Measurements from ENCODE around the gene RNPEPL1. TPM values are rescaled to one million over a fixed set of nuclear protein-coding genes. Genes with fewer than 3 reads are reported as not detected.

Gene RNPEPL1
- total RNA-seq, 1 experiment from 2014 or later, result 101 TPM

DNA sequence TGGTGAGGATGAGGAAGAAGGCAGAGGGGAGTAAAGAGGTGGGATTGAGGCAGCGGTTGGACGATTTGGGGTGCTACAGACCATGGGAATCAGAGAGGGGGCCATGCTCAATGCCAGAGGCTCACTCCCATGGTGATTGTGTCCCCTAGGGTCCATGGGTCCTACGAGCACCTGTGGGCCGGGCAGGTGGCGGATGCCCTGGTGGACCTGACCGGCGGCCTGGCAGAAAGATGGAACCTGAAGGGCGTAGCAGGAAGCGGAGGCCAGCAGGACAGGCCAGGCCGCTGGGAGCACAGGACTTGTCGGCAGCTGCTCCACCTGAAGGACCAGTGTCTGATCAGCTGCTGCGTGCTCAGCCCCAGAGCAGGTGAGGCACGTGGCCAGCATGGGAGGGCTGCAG is 23.5 kb downstream of the RNPEPL1 start:
- Histone ChIP-seq H2AFZ (no peak overlapping the region), H3K27ac (no peak overlapping the region), H3K79me2 (ENCODE audit: low read depth) (peaks cover 33% of the 10 kb centered on the region), H4K20me1 (ENCODE audit: insufficient read depth) (peaks cover 34% of the 10 kb centered on the region), H3K27me3 (ENCODE audit: insufficient read depth, low read depth) (no peaks in the 10 kb centered on the region), H3K4me2 (no peak overlapping the region), H3K4me1 (replicated peaks; ENCODE audit: insufficient read depth) (peaks cover 14% of the 10 kb centered on the region), H3K9me3 (ENCODE audit: insufficient read depth, low read depth) (no peaks in the 10 kb centered on the region), H3K9me2 (ENCODE audit: insufficient read depth) (no peaks in the 10 kb centered on the region), H3F3A (ENCODE audit: insufficient read depth, low read depth) (peaks cover 8% of the 10 kb centered on the region; the same call in 1 of the 2 replicates), H3K4me3 (no peak overlapping the region), H3K36me3 (ENCODE audit: low read depth) (no peaks in the 10 kb centered on the region)
- DNase-seq, result no peak
- intact Hi-C loops (cut with micrococcal nuclease; ENCODE audit: unreplicated experiment), result no loop called here
- BruUV-seq (replicated peaks), result no TSS peak
- ChIA-PET POLR2A (ENCODE audit: unreplicated experiment) (no interaction called here), CTCF (no interaction called here)
- TF ChIP-seq EZH2 (IDR thresholded peaks at IDR 0.05; ENCODE audit: low read depth), result no peak
- TF ChIP-seq, protein P1, sequence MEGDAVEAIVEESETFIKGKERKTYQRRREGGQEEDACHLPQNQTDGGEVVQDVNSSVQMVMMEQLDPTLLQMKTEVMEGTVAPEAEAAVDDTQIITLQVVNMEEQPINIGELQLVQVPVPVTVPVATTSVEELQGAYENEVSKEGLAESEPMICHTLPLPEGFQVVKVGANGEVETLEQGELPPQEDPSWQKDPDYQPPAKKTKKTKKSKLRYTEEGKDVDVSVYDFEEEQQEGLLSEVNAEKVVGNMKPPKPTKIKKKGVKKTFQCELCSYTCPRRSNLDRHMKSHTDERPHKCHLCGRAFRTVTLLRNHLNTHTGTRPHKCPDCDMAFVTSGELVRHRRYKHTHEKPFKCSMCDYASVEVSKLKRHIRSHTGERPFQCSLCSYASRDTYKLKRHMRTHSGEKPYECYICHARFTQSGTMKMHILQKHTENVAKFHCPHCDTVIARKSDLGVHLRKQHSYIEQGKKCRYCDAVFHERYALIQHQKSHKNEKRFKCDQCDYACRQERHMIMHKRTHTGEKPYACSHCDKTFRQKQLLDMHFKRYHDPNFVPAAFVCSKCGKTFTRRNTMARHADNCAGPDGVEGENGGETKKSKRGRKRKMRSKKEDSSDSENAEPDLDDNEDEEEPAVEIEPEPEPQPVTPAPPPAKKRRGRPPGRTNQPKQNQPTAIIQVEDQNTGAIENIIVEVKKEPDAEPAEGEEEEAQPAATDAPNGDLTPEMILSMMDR (conservative IDR thresholded peaks at IDR 0.05), result no peak

DNA sequence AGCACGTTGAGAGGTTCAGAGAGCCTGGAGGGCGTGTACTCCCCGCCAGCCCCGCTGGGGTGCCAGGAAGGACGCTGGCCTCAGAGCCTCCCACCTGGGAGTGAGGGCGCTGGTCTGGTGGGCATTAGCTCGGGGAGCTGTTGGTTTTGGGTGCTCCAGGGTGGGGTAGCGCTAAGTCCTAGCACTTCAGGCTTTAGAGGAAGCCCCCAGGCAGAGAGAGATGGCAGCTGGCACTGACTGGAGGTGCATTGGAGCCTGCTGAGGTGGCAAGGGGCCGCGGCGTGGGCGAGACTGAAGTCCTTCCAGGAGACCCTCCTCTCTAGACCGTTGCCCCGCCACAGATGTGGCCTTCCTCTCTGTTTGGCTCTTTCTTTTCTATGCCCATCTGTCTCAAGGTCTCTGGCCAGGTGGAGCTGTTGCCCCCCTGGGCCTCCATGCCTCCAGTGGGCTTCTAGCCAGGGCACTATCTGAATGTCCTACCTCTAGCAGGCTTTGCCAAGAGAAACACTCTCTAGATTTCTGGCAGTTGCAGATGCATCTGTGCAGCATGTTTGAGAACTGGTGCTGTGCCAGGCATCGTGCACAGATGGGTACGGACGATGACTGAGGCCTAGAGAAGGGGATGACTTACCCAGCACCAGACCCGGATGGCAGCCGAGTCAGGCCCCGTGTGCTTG is 24.9 kb downstream of the RNPEPL1 start:
- Histone ChIP-seq H3F3A (ENCODE audit: insufficient read depth, low read depth) (no peaks in the 10 kb centered on the region), H3K27me3 (ENCODE audit: insufficient read depth, low read depth) (no peaks in the 10 kb centered on the region), H4K20me1 (ENCODE audit: insufficient read depth) (peaks cover 26% of the 10 kb centered on the region), H3K4me2 (no peak overlapping the region), H3K27ac (no peak overlapping the region), H3K9me2 (ENCODE audit: insufficient read depth) (no peaks in the 10 kb centered on the region), H3K79me2 (ENCODE audit: low read depth) (peaks cover 20% of the 10 kb centered on the region), H3K36me3 (ENCODE audit: low read depth) (0 out of 2 replicates have a peak, but pooled peaks cover 3% of the 10 kb centered on the region), H3K9me3 (ENCODE audit: insufficient read depth, low read depth) (no peaks in the 10 kb centered on the region), H3K4me1 (replicated peaks; ENCODE audit: insufficient read depth) (peaks cover 5% of the 10 kb centered on the region), H2AFZ (no peak overlapping the region), H3K4me3 (no peak overlapping the region)
- DNase-seq, result no peak
- intact Hi-C loops (cut with micrococcal nuclease; ENCODE audit: unreplicated experiment), result no loop called here
- no TSS peak for BruUV-seq (replicated peaks)
- TF ChIP-seq EZH2 (IDR thresholded peaks at IDR 0.05; ENCODE audit: low read depth), result no peak
- TF ChIP-seq, protein P1 (conservative IDR thresholded peaks at IDR 0.05), result no peak
- CTCF ChIA-PET, result no interaction called here
- POLR2A ChIA-PET (ENCODE audit: unreplicated experiment), result interaction anchor here (0.6 kb wide), 1 partner anchor 224 kb away, joined by 3 read pairs; no protein-coding TSS in a partner anchor

DNA sequence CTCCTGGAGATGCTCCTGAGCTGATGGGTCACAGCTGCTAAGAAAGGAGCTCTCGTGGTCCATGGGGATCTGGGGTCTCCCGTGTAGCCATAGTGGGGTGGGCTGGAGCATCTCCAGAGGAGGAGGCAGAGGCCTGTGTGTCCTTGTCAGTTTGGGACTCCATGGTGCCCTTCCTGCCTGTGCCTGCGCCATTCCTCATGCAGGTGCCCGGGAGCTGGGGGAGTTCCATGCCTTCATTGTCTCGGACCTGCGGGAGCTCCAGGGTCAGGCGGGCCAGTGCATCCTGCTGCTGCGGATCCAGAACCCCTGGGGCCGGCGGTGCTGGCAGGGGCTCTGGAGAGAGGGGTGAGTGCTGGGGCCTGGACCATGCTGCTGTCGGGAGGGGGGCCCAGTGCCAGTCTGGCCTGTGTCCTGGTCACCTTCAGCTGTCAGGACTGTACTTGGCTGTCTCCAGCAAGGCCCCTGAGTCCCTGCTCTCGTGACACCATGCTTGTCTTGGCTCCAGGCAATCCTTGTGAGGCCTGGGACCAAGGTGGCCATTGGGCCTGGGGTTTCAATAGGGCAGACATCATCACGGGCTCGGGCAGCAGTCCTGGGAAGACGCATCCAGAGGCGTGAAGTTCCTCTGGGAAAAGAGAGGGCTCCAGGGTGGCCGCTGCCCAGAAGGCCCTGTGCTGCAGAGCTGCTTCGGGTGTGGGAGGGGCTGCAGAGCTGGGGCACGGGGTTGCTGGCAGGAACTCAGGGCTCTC is 25.6 kb downstream of the RNPEPL1 start:
- H3K27me3 ChIP-seq (ENCODE audit: insufficient read depth, low read depth), result no peaks in the 10 kb centered on the region
- H3K4me3 ChIP-seq, result no peak overlapping the region
- CTCF ChIA-PET, result no interaction called here
- intact Hi-C loops (cut with micrococcal nuclease; ENCODE audit: unreplicated experiment), result no loop called here
- 0 out of 2 replicates have a peak, but pooled peaks cover 4% of the 10 kb centered on the region for H3K36me3 ChIP-seq (ENCODE audit: low read depth)
- no peak for TF ChIP-seq EZH2 (IDR thresholded peaks at IDR 0.05; ENCODE audit: low read depth)
- TF ChIP-seq, protein P1 (conservative IDR thresholded peaks at IDR 0.05), result no peak
- H3K4me1 ChIP-seq (replicated peaks; ENCODE audit: insufficient read depth), result no peaks in the 10 kb centered on the region
- H3K4me2 ChIP-seq, result no peak overlapping the region
- no peaks in the 10 kb centered on the region for H3F3A ChIP-seq (ENCODE audit: insufficient read depth, low read depth)
- no peaks in the 10 kb centered on the region for H3K9me2 ChIP-seq (ENCODE audit: insufficient read depth)
- no peak overlapping the region for H2AFZ ChIP-seq
- POLR2A ChIA-PET (ENCODE audit: unreplicated experiment), result interaction anchor here (0.6 kb wide), 1 partner anchor 223 kb away, joined by 3 read pairs; no protein-coding TSS in a partner anchor
- H3K79me2 ChIP-seq (ENCODE audit: low read depth), result peaks cover 12% of the 10 kb centered on the region
- H3K9me3 ChIP-seq (ENCODE audit: insufficient read depth, low read depth), result no peaks in the 10 kb centered on the region
- DNase-seq, result no peak
- H4K20me1 ChIP-seq (ENCODE audit: insufficient read depth), result peaks cover 21% of the 10 kb centered on the region
- no TSS peak for BruUV-seq (replicated peaks)
- H3K27ac ChIP-seq, result no peak overlapping the region
